ENCODE data around the gene TMEM106C. TPM values are rescaled to one million over a fixed set of nuclear protein-coding genes. Genes with fewer than 3 reads are reported as not detected.
A peak's percentile ranks its signal among the peaks of the same experiment; 100 is the strongest.

The TMEM106C gene
- polyA plus RNA-seq, 1 experiment, result 217 TPM

GRCh38 chr12:47990351-47991105, 27.1 kb downstream of the TMEM106C start:
- no peak overlapping the region for H3K4me3 ChIP-seq (ENCODE audit: low read depth, low read length)
- ChIA-PET POLR2A (no interaction called here), CTCF (interaction anchor here (1.2 kb wide), 1 partner anchor 20 kb away, joined by 3 read pairs; no protein-coding TSS in a partner anchor)
- TF ChIP-seq CTCF (IDR thresholded peaks at IDR 0.05; ENCODE audit: insufficient read depth, low read depth, low read length), result no peak
- no peak for DNase-seq (ENCODE audit: low read depth)
- H3K27me3 ChIP-seq (ENCODE audit: control insufficient read depth, insufficient read depth, low read length), result peaks cover 21% of the 10 kb centered on the region
- H3K36me3 ChIP-seq (ENCODE audit: control insufficient read depth, insufficient read depth, low read length), result no peaks in the 10 kb centered on the region; the same call in 1 of the 2 replicates

DNA sequence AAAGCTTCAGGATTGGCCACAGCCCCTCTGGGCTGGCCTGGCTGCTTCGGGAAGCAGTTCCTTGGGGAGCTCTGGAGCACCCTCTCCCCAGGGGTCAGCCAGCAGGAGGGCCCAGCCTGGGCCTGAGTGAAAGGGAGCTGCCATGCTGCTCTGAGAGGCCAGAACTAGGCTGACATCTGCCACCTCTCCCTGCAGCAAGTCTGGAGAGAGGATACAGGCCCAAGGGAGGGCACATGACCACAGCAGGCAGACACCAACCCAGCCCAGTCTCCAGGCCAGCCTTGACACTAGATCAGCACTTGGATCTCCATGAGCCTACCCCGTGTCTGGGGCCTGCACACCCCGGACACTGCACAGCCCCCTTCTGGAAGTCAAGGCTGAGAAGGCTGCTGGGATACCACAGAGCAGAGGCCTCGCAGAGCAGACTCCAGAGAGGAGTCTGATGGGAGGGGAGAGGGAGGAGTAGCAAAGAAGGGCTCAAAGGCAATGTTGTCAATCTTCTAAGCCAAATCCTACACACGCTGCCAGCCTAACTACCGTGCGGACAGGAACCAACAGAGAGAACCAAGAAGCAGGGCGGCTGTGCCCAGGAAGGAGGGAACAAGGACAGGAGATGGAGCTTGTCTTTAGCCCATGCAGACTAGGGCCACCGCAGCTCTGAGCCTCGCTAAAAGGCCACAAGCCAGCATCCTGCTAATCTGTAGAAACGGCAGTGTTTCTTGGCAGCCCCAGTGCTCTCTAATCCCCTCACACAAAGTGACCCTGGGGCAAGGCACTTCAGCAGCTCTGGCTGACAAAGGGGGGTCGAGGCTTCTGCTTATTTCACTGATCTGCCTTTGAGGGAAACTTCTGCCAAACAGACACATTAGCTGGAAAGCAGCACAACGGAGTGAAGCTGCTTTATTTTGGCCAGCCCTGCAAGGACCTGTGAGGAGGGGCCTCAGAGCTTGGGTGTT, 28.0 kb downstream of the TMEM106C start:
- no peaks in the 10 kb centered on the region; the same call in 1 of the 2 replicates for H3K36me3 ChIP-seq (ENCODE audit: control insufficient read depth, insufficient read depth, low read length)
- TF ChIP-seq CTCF (IDR thresholded peaks at IDR 0.05; ENCODE audit: insufficient read depth, low read depth, low read length), result no peak
- CTCF ChIA-PET, result interaction anchor here (1.0 to 1.3 kb wide), 4 partner anchors 20 to 250 kb away, joined by 3 read pairs; no protein-coding TSS in a partner anchor
- DNase-seq (ENCODE audit: low read depth), result no peak
- POLR2A ChIA-PET, result no interaction called here
- peaks cover 21% of the 10 kb centered on the region for H3K27me3 ChIP-seq (ENCODE audit: control insufficient read depth, insufficient read depth, low read length)
- H3K4me3 ChIP-seq (ENCODE audit: low read depth, low read length), result no peak overlapping the region

GRCh38 chr12:47992776-47993175, 29.4 kb downstream of the TMEM106C start:
- Histone ChIP-seq H3K27me3 (ENCODE audit: control insufficient read depth, insufficient read depth, low read length) (peaks cover 27% of the 10 kb centered on the region), H3K4me3 (ENCODE audit: low read depth, low read length) (no peak overlapping the region), H3K36me3 (ENCODE audit: control insufficient read depth, insufficient read depth, low read length) (no peaks in the 10 kb centered on the region)
- no peak for DNase-seq (ENCODE audit: low read depth)
- CTCF ChIA-PET, result interaction anchor here (1.0 kb wide), 1 partner anchor 21 kb away, joined by 3 read pairs; no protein-coding TSS in a partner anchor
- POLR2A ChIA-PET, result no interaction called here
- no peak for TF ChIP-seq CTCF (IDR thresholded peaks at IDR 0.05; ENCODE audit: insufficient read depth, low read depth, low read length)

DNA sequence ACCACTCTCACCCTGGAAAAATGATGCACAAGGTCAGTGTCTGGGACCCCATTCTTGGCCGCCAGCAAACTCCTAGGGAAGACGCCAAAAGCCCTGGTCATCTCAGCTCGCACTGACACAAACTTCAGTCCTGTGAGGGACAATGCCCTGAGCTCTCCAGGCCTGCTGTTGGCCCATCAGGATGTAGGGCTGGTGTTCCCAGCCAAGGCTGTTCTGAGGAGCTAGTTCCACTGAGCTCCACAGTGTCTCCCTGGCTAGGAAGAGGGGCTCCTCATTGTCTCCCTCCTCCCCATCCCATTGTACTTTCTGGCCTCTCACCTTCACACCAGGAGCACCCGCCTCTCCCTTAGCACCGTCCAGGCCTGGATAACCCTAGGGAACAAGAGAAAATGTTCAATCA, 30.1 kb downstream of the TMEM106C start:
- Histone ChIP-seq H3K27me3 (ENCODE audit: control insufficient read depth, insufficient read depth, low read length) (peaks cover 32% of the 10 kb centered on the region), H3K36me3 (ENCODE audit: control insufficient read depth, insufficient read depth, low read length) (no peaks in the 10 kb centered on the region), H3K4me3 (ENCODE audit: low read depth, low read length) (no peak overlapping the region)
- ChIA-PET CTCF (no interaction called here), POLR2A (no interaction called here)
- TF ChIP-seq CTCF (IDR thresholded peaks at IDR 0.05; ENCODE audit: insufficient read depth, low read depth, low read length), result no peak
- no peak for DNase-seq (ENCODE audit: low read depth)

DNA sequence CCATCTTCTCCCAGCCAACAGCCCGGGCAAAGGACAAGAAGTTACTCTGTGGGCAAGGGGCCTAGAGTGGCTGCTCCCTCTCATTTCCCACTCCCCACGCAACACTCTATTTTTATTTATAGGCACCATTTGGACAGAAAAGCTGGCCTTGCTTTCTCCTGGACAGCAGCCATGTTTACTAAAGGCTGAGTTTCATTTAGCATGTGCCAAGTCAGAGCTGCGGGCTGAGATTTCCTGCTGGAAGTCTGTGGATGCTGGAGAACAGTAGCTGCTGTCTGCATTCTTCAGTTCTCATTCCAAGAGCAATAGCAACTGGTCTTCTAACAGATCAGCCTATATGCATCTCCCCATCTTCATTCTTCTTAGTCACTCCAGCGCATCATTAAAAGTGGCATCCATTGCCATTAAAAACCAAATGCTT, 32.6 kb downstream of the TMEM106C start:
- no peak overlapping the region for H3K4me3 ChIP-seq (ENCODE audit: low read depth, low read length)
- H3K36me3 ChIP-seq (ENCODE audit: control insufficient read depth, insufficient read depth, low read length), result no peaks in the 10 kb centered on the region
- DNase-seq (ENCODE audit: low read depth), result peak; percentile 35
- TF ChIP-seq CTCF (IDR thresholded peaks at IDR 0.05; ENCODE audit: insufficient read depth, low read depth, low read length), result no peak
- ChIA-PET POLR2A (no interaction called here), CTCF (interaction anchor here (0.5 kb wide), 1 partner anchor 121 kb away, joined by 3 read pairs; no protein-coding TSS in a partner anchor)
- H3K27me3 ChIP-seq (ENCODE audit: control insufficient read depth, insufficient read depth, low read length), result peaks cover 42% of the 10 kb centered on the region

All from BJ (cell line).